Measurements from ENCODE around the gene MAP2K7. TPM values are rescaled to one million over a fixed set of nuclear protein-coding genes. Genes with fewer than 3 reads are reported as not detected.
"Not testable (repeated sequence)": the region's sequence is repeated elsewhere in the genome, so short reads cannot be mapped to it uniquely, and the experiment has no call there.

MAP2K7 gene
- total RNA-seq, 1 donor from 2014 or later = 6.9 TPM

GRCh38 chr19:7883105-7883504, 20.6 kb upstream of the MAP2K7 start:
- DNase-seq (ENCODE audit: low read depth in 2 of 2) = no peak

DNA sequence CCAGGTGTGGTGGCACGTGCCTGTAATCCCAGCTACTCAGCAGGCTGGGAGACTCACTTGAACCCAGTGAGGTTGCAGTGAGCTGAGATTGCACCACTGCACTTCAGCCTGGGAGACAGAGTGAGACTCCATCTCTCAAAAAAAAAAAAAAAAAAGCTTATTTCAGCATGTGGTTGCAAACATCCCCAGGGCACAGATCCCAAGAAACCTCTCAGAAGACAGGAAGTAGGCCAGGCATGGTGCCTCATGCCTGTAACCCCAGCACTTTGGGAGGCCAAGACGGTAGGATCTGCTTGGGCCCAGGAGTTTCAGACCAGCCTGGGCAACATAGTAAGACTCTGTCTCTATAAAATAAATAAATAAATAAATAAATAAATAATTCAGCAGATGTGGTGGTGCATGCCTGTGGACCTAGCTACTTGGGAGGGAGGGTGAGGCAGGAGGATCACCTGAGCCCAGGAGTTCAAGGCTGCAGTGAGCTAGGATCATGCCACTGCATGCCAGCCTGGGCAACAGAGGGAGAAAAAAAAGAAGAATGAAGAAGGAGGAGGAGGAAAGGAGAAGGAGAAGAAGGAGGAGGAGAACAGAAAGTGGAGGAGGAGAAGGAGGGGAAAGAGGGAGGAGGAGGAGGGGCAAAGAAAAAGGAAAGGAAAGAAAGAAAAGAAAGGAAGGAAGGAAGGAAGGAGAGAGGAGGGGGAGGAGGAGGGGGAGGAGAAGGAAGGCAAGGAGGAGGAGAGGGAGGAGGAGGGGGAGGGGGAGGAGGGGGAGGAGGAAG, 19.7 kb upstream of the MAP2K7 start:
- DNase-seq (ENCODE audit: low read depth in 2 of 2) = no peak

DNA sequence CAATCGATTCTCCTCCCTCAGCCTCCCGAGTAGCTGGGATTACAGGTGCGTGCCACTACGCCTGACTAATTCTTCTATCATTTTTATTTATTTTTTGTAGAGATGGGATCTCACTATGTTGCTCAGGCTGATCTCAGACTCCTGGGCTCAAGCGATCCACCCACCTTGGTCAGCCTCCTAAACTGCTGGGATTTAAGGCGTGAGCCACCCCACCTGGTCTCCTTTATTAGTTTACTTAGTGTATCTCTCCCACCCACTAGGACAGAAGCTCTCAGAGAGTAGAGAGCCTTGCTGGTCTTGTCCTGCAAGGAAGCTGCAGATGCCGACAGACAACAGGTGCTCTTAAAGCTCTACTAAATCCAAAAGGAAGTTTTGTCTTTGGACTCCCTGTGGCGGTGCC, 17.9 kb upstream of the MAP2K7 start:
- no peak for DNase-seq (ENCODE audit: low read depth in 2 of 2)

GRCh38 chr19:7887408-7888144, 16.1 kb upstream of the MAP2K7 start:
- DNase-seq (ENCODE audit: low read depth in 2 of 2) = no peak

DNA sequence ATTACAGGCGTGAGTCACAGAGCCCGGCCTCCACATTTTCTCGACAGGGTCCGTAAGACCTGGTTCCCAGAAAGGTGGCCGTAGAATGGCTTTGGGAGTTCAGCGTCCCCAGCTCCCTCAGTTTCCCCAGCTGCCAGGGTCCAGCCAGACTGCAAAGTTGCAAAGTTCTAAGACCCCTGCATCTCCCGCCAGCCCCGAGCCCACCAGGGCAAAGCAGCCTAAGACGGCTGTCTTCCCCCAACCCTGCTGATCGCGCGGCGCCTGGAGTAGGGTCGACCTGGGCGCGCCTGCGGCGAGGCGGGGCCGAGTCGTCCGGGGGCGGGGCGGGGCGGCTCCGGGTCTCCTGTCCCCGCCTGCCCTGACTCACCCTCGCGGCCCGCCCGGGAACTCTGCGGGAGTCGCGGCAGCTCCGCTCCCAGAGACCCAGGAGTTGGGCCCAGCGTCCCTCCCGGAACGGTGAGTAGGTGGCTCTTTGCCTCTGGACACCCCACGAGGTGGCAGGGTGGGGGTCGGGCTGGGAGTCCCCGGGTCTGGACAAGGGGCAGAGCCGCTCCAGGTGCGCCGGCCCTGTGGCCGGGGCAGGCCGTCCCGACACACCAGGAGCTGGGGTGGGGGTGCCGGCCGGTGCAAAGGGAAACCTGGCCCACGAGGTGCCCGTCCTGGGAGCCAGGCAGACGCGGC, 15.4 kb upstream of the MAP2K7 start, which contains the start of gene LRRC8E:
LRRC8E (plus strand) TSS at position 366 of the 681 bp plus-strand sequence. CDS start 7,094 bp downstream, outside the sequence.
- peak in 1 of 2 donors; percentile 44 for DNase-seq (ENCODE audit: low read depth in 2 of 2)

DNA sequence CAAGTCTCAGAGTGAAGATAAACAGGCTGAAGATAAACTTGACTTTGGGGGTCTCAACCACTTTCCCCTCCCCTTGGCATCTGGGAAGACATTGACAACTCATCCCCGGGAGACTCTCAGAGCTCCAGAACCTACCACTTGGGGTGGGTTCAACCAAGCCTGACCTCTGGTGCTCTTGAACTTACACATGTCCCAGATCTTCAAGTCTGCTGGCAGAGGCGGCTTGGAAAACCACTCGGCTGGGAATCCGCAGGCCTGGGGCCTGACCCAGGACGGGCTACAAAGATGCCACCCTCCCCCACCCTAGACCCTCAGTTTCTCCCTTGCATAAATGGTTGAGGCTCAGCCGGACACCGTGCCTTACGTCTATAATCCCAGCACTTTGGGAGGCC, 14.9 kb upstream of the MAP2K7 start:
- no peak for DNase-seq (ENCODE audit: low read depth in 2 of 2)

DNA sequence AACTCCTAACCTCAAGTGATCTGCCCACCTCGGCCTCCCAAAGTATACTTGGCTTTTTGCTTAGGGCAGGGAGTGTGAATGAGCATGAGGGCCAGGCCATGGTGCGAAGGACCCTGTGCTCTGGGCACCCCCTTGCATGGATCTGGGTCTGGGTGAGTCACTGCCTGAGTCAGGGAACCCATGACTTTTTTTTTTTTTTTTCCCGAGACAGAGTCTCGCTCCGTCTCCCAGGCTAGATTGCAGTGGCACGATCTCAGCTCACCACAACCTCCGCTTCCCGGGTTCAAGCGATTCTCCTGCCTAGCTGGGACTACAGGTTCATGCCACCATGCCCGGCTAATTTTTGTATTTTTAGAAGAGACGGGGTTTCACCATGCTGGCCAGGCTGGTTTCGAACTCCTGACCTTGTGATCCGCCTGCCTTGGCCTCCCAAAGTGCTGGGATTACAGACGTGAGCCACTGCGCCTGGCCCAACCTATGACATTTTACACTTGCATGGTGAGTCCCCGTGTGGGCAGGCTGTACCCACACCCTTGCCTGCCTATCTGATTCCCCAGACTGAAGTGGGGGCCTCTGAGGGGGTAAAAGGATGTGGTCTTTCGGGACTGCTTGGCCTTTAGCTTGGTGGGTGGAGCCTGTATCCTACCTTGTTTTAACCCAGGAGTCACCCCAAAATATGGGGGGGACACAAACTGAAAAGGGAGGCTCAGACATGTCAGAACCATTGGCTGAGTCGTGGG, 10.1 kb upstream of the MAP2K7 start:
- DNase-seq (ENCODE audit: low read depth in 2 of 2) = not testable (repeated sequence)

GRCh38 chr19:7894612-7895309, 8.9 kb upstream of the MAP2K7 start:
- DNase-seq (ENCODE audit: low read depth in 2 of 2) = no peak

GRCh38 chr19:7895565-7895964, 8.1 kb upstream of the MAP2K7 start:
- DNase-seq (ENCODE audit: low read depth in 2 of 2) = no peak

DNA sequence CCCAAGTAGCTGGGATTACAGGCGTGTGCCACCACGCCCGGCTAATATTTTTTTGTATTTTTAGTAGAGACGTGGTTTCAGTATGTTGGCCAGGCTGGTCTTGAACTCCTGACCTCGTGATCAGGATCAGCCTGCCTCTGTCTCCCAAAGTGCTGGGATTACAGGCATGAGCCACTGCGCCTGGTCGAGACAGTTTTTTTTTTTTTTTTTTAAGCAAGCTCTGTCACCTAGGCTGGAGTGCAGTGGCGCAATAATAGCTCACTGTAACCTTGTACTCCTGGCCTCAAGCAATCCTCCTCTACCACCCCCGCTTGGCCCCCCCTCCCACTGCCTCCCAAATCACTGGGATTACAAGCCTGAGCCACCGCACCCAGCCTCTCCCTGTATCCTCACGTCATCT, 6.4 kb upstream of the MAP2K7 start:
- DNase-seq (ENCODE audit: low read depth in 2 of 2) = no peak

GRCh38 chr19:7898967-7899366, 4.7 kb upstream of the MAP2K7 start:
- no peak for DNase-seq (ENCODE audit: low read depth in 2 of 2)

GRCh38 chr19:7899751-7900378, 3.8 kb upstream of the MAP2K7 start:
- no peak for DNase-seq (ENCODE audit: low read depth in 2 of 2)

- DNase-seq (ENCODE audit: low read depth in 2 of 2) = no peak
These were observed 3.2 kb upstream of the MAP2K7 start for GRCh38 chr19:7900401-7900870.

DNA sequence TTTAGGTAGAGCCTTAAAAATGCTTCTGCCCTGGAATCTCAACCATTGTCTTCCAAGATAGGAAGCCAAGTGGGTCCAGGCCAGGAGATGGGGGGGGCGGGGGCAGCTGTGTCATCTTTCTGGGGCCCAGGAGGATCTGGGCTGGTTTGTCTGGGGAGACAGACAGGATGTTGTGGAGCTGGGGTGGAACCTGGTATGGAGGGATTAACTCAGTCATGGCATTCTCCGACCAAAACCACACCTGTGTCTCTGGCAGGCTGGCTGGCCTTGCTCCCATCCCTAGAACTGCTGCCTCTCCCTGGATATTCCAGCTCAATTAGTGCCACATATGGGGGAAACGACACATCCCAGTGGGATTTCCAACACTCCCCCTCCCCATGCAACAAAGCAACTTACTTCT, 2.7 kb upstream of the MAP2K7 start:
- no peak for DNase-seq (ENCODE audit: low read depth in 2 of 2)

DNA sequence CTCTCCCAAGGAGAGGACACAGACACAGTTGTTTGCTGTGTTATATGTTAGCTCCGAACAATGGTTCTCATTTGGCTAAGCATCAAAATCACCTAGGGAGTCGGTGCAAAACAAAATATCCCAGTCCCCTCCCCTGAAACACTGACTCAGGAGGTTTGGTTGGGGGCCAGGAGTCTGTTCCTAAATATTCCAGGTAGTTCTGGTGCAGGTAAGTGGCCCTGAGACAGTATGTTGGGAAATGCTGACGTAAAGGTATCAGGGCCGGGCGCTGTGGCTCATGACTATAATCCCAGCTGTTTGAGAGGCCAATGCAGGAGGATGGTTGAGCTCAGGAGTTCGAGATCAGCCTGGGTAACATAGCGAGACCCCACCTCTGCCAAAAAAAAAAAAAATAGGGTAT, 2.3 kb upstream of the MAP2K7 start:
- no peak for DNase-seq (ENCODE audit: low read depth in 2 of 2)

GRCh38 chr19:7902796-7903243, 857 bp upstream of the MAP2K7 start:
- DNase-seq (ENCODE audit: low read depth in 2 of 2) = no peak

- peak in 1 of 2 donors; percentile 37 for DNase-seq (ENCODE audit: low read depth in 2 of 2)
These were observed 670 bp downstream of the MAP2K7 start for GRCh38 chr19:7904074-7905020.

GRCh38 chr19:7905268-7905667, 1.6 kb downstream of the MAP2K7 start:
- no peak for DNase-seq (ENCODE audit: low read depth in 2 of 2)

GRCh38 chr19:7905859-7906258, 2.2 kb downstream of the MAP2K7 start:
- no peak for DNase-seq (ENCODE audit: low read depth in 2 of 2)

Measured in dermis microvascular lymphatic vessel endothelial cell (primary cell).